GM18507 (cell line): ENCODE data around the gene SEMA4D.
"Not testable (repeated sequence)": the region's sequence is repeated elsewhere in the genome, so short reads cannot be mapped to it uniquely, and the experiment has no call there.

Source experiments
- DNase-seq: peaks from one replicate; pipeline ENCODE4 v3.0.0; 2011; ENCODE audit warnings: low read depth; ENCODE audit not compliant: insufficient read length; ENCODE audit errors: extremely low spot score
- FAIRE-seq: peaks from 2 replicates; lab custom pipeline; 2011; peaks lifted over from hg19 to GRCh38; lab: Jason Lieb, UNC

Gene SEMA4D

DNA sequence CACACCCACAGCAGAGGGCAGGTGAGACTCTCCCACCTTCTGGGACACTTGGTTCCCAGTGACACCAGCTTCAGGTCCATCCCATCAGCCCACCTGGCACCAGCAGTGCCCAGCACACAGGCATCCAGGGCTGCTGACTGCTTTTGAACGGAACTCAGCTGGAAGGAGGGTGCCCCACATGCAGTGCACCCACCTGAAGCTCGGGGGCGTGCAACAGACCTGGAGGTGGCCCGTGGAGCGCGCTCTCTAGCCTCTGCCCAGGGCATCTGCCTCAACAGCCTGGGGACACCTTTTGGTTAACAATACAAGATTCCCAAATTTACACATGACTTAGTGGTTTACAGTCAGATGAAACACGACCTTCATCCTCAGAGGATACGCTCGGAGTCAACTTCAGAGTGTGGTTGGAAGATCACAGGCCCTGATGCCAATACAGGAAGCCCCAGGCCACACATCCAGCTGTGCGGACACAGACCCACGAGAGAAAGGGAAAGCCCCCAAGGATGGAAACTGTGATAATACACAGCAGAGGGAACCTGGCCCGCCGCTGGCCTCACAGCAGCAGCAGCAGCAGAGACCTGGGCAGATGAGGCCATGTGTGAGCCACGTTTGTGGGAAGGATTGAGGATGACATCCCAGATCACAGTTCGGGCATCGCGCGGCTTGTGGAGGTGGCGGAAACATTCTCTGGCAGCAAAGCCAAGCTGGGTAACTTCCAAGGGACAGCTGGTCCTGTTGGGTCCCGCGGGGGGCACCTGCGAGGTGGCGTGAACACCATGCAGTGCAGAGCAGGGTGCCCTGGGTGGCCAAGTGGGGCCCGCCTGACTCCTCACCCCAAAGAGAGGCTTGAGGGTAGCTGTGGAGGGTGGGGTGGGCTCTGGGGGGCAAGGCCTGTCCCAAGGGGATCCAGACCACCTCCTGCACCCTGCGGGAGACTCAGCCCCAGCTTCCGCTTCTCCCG, 115.6 kb downstream of the SEMA4D start:
- no peak for FAIRE-seq

DNA sequence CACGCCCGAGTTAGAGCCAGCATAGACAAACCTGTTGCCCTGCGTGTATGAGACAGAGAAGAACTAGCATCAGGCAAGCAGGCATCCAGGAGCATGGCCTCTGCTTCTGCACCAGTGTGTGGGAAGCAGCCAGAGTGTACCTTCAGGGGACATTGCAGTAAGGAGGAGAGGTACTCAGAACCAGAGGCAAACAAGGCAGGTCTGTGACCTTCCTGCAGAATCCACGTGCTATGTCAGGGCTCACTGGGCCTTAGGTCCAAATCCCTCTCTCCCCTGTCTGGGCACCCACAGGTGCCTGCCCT, 116.7 kb downstream of the SEMA4D start:
- FAIRE-seq (no peak), DNase-seq (no peak)

More for the DNA sequence above, 115.6 kb downstream of the SEMA4D start:
- no peak for DNase-seq

DNA sequence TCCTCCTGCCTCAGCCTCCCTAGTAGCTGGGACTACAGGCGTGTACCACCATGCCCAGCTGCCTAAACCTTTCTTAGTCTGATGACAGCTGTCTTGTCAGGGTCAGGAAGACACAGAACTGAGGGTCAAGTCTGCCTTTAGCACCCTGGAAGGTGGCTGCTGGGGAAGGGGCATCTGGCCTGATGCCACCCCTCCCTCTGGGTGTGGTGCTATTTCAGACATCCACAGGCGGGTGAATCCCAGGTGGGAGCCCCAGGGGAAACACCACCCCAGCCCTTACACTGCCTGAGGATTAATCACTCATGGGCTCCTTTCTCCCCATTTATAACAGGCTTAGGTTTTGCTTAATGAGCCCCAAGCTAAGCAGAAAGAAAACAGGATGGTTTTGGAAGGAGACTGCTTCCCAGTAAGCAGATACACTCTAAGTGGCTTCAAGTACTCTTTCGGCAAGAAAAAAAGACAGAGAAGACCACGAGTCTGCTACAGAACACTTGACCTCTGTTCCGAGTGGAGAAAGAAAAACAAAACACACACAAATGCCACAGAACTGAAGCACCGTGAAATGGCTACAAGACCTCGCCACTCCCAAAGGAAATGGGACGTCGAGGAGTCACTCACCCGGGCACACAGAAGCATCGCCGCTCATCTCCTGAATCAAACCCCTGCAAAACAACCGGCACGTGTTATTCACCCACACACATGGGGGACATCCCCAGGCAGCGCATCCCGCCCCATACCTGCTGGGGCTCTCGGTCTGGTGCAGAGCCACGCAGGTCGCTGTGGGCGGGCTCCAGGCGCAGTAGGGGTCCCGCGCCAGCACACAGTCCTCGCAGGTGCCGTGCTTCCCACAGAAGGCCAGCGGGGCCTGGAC, 117.2 kb downstream of the SEMA4D start:
- no peak for FAIRE-seq

DNA sequence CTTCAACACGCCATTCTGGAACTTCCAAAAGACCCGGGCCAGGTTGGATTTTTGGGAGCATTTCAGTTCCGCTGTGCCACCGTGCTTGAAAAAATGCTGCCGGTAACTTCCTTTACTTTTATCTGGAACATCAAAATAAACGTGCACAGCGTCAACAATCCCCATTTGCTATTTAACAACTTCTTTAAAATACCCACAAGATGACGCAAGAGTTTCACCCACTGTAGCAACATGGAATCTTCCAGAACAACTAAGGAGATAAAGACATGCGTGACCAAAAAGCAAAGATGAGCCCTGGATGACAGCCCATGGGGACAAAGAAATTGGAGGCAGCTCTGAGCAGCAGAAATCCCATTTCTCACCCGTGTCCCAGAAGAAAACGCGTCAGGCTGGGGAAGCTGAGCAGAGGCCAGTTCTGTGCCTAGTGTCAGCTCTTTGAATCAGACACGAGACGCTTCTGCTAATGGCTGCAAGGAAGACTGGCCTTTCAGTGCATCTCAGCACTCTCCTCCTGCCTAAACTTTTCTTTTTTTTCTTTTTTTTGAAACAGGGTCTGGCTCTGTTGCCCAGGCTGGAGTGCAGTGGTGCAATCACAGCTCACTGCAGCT, 118.3 kb downstream of the SEMA4D start:
- FAIRE-seq = no peak
- DNase-seq = no peak

More for the DNA sequence above, 117.2 kb downstream of the SEMA4D start:
- no peak for DNase-seq

DNA sequence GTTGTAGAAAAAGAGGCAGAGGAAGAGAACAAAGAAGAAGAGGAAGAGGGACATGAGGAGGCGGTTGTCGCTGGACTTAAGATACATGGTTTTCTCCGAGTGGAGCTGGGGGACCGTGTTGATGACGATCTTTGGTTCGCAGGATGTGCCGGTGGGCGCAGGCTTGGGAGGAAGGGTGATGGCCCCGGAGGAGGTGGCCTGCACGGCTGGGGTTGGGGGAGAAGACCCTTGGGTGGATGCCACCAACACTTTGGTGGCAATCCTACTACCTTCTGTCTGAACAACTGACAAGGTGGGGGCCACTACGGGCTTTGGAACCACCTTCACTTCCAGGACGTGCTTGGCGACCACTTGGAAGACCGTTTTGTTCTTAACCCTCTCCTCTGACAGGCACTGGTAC, 118.9 kb downstream of the SEMA4D start:
- FAIRE-seq (no peak), DNase-seq (no peak)

DNA sequence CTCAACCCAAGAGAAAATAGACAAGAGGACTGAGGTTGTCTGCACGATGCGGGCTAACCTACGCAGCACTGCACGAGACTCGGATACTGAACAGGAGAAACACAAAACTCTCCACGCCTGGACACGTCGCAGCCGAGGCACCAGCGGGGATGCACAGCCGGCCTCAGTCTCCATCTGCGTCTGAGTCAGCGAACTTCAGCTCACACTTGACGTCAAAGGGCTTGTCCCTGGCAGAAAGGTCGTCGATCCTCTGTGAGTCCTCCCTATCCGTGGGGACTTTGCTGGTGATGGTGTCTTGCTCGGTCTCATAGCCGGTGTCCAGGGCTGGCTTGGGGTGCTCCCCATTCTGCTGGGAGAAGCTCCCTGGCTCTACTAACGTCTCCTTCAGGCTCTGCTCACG, 119.4 kb downstream of the SEMA4D start:
- DNase-seq (no peak), FAIRE-seq (no peak)

DNA sequence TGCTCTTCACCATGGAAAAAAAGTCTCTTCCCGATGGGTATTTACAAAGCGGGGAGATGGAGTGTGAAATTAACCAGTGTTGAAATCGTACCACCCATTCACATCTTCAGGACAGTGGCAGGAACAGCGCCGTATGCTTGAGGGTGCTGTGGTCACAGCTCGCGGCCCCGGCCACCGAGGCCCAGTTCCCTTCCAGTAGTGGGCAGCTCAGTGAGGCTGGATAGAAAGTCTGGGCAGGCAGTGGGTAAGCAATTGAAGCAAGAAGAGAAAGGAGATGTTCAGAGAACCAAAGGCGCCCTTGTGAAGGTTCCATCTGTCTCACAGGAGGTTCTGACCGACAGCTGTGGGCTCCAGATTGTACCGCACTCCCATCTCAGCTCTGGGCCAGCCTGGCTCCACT, 120.5 kb downstream of the SEMA4D start:
- FAIRE-seq (no peak), DNase-seq (no peak)

DNA sequence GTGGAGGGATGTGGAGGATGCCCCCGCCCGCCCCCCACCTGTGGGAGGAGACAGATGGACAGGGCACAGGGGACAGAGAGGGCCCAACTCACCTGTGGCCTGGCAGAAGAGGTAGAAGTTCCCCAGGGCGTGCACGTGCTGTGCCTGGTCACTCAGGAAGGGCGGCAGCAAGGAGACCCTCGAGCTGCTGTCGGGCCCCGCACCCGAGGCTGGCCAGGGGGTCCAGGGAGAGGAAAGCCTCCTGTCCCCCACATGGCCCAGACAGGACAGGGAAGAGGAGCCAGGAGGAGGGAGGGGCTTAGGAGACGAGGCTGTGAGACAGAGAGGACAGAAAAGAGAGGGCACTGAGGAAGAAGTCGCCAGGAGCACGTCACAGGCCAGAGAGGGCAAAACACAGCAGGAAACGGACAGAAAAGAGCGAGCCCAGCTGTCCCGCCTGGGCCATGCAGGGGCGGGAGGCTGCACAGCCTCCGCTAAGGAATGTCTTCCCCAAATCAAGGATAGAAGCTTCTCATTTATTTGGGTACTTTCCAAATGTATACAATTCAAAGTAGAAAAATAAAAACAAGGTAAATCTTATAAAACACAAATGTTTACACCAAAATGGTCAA, 121.1 kb downstream of the SEMA4D start:
- FAIRE-seq = no peak
- DNase-seq = no peak

DNA sequence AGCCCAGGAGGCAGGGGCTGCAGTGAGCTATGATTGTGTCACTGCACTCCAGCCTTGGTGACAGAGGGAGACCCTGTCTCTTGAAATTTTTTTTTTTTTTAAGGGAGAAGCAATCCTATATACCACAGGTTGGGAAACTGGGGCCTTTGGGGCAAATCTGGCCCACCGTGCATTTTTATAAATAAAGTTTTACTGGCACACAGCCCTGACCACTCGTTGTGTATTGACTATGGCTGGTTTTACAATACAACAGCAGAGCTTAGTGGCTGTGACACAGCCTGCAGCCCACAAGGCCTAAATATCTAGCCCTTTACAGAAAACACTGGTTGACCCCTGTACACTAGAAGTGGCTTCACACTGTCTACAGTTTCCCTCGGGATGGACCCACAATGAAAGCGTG, 121.6 kb downstream of the SEMA4D start:
- FAIRE-seq (no peak), DNase-seq (no peak)

DNA sequence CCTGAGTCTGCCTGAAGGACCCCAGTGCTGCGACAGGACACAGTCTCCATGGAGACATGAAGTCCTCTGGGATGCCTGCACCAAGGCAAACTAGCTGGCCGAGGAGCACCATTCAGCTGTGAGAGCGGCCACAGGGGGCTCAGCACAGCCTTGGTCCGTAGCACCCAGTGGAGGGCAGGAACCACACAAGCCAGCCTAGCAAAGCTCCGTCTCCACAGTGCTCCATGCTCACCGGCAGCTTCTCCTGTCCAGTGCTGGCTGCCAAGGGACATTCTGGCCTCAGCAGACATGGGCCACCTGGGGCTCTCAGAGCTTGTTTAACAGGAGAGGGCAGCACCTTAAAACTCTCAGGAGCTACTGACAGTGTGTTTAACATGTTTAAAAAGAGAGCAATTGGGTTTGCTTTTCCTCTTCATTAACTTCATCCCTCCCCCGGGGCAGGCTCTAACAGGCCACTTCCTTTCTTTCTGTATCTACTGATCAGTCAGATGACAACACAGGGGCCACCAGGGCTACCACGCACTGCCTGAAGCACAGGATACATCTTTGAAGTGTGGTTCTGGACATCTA, 122.6 kb downstream of the SEMA4D start:
- DNase-seq = peak; percentile 40

DNA sequence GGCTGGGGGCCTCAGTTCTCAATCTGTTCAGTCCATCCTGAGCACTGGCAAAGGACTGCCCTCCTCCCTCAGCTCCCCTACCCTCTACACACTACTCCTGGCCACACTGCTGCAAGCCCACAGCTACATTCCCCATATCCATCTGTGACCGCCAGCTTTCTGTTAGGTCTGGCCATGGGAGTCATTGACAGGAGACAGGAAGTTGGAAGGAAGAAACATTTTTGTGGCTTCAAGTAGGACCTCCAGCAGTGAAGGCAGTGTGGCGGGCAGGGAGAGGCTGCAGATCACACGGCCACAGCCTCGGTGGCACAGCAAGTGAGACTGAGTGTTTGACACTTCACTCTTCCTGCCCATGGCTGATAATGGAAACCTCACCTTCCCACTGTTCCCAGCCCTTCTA, 123.7 kb downstream of the SEMA4D start:
- FAIRE-seq = no peak
- no peak for DNase-seq

More for the DNA sequence above, 122.6 kb downstream of the SEMA4D start:
- FAIRE-seq = peak; percentile 90

DNA sequence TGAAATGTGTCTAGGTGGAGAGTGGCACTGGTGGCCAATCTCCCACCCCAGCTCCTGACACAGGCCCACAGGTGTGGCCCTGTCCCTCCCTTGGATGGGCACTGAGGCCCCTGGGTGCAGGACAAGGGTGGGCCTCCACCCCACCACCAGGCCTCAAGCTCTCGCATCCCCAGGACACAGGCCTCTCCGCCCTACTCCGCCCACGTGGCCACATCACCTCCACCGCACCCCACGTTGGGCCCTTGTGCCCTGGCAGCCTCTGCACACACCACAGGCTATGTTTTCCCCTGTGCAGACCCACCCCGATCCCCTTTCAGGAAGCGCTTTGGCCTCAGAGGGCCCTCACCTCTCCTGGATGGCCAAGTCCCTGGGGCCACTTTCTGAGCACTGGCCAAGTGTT, 124.9 kb downstream of the SEMA4D start:
- FAIRE-seq = no peak
- no peak for DNase-seq

DNA sequence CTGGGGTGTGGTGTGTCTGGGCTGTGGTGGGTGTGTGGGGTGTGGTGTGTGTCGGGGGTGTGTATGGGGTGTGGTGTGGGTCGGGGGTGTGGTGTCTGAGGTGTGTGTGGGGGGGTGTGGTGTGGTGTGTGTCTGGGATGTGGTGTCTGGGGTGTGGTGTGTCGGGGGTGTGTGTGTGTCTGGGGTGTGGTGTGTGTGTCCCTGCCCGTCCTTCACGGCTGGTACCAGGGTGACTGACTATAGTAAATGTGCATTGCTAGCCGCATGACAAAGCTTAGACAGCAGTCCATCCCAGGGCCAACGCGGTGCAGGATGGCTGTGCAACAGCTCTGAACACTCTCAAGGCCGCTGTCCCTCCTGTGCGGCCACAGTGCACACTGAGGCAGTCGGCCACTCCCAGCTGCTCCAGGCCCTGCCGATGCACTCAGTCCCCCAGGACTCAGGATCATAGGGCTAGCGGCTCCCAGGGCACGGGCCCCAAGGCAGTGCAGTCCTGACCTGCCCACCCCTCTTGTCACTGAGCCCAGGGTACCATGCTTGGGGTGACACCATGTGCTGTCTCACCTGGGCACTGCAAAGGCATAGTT, 125.6 kb downstream of the SEMA4D start:
- FAIRE-seq (no peak), DNase-seq (no peak)

DNA sequence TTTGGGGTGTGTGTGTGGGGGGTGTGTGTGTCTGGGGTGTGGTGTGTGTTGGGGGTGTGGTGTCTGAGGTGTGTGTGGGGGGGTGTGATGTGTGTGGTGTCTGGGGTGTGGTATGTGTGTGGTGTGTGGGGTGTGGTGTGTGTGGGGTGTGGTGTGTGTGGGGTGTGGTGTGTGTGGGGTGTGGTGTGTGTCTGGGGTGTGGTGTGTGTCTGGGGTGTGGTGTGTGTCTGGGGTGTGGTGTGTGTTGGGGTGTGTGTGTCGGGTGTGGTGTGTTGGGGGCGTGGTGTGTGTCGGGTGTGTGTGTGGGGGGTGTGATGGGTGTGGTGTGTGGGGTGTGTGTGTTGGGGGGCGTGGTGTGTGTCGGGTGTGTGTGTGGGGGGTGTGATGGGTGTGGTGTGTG, 126.1 kb downstream of the SEMA4D start:
- peak; percentile 70 for FAIRE-seq
- DNase-seq = not testable (repeated sequence)

DNA sequence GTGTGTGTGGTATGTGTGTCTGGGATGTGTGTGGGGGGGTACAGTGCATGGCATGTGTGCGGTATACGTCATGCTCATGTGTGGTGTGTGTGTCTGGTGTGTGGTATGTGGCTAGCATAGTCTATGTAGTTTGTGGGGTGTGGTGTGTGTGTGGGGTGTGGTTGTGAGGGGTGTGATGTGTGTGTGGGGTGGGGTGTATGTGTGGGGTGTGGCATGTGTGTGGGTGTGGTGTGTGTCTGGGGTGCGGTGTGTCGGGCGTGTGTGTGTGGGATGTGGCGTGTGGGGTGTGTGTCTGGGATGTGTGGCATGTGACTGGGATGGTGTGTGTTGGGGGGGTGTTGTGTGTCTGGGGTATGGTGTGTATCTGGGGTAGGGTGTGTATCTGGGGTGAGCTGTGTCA, 127.3 kb downstream of the SEMA4D start:
- DNase-seq (no peak), FAIRE-seq (no peak)

DNA sequence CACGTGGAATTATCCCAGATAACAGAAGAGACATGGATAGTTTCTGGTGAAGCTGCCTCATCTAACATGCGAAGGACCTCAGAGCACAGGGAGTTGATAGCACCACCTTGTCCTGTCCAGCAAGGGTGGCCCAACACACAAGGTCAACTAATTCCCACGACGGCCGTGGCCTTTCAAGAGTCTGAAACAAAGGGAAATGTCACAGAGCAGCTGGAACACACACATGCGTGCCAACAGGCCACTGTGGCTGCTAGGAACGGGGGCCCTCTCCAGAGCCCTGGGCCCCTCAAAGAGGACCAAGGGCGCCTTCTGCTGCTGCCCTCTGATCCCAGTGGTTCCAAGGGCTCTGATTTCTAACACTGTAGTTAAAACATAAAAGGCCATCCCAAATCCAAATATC, 128.9 kb downstream of the SEMA4D start:
- DNase-seq (no peak), FAIRE-seq (no peak)

DNA sequence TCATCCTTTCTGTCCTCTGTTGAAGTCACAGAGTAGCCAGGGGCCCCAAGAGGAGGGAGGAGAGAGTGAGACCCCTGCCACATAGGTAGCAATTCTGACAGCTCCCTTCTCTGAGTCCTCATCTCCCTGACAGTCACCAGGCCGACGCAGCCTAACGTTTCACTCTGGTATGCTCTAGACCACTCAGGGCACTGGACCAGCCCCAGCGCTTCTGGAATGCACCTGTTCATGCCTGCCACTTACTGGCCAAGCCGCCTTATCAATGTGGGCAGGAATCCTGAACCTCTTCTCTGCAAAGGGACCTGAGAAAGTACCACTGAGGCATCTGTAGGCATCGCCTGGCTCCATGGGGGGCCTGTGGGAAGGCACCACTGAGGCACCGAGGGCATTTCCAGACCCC, 129.4 kb downstream of the SEMA4D start:
- no peak for FAIRE-seq
- no peak for DNase-seq

DNA sequence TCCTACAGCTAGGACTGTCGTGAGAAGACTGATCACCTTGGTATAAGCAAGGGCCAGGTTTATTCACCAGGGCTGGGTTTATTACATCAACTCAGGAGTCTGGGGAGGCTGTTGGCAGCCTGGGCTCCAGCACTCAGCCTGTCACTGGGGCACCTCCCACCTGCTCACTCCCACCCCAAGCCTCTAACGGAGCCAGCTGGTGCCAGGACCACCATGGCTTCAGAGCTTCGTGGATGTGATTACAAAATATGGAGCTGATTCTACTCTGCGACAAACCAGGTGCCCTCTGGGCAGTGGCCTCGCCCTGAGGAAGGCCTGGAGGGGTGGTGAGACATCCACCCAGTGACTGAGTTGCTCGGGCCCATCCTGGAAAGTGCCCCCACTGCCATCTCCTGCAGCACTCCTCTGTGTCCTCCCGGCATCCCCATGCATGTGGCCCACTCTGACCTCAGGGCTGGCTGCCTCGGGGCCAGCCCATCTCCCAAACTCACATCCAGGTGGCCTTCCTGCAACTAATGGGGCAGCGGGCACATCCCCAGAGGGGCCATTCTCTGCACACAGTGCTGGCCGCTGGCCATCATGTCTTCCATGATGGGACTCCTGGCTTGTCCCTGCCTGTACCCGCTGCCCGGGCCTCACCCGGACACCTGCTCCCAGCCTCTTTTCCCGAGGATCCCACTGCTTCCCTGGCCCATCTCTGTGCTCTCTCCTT, 130.0 kb downstream of the SEMA4D start:
- DNase-seq (no peak), FAIRE-seq (no peak)

DNA sequence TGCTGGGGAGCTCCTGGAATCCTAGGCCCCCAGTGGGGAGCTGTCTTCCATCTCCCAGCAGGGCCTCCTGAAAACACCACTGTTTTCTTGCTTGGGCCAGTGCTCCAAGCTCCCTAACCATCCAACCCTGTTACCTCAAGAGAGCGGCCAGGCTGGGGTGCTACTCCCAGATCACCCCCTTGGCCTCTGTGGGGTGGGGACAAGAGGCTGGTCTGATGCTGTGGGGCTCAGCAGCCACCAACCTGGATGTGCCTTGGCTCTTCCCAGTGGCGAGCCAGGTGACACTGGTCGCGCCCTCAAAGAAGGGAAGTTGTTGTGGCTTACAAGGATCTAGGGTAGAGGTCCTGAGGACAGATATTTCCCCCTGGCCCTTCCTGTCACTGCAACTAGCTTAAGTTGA, 130.6 kb downstream of the SEMA4D start:
- FAIRE-seq = no peak
- no peak for DNase-seq
